HG03571 (cell line): ENCODE measurements around the gene POU2F3.

Experiments used
- ATAC-seq: cut with Tn5 transposase; IDR thresholded peaks from one replicate; pipeline ENCODE4 v1.9.1; 2021; ENCODE audit not compliant: unreplicated experiment

The POU2F3 gene

GRCh38 chr11:120316880-120317688 is 77.1 kb downstream of the POU2F3 start:
- ATAC-seq = no peak

- ATAC-seq = no peak
Measured at GRCh38 chr11:120317689-120318480, 77.9 kb downstream of the POU2F3 start.

- no peak for ATAC-seq
Measured at GRCh38 chr11:120318906-120319305, 79.0 kb downstream of the POU2F3 start.

- ATAC-seq = no peak
Measured at GRCh38 chr11:120324932-120325810, 85.2 kb downstream of the POU2F3 start, which contains the start of gene TLCD5. Gene TLCD5 (plus strand): TSS chr11:120325299. CDS start chr11:120327442, 2,143 bp downstream.

- ATAC-seq = no peak
Measured at GRCh38 chr11:120326228-120326627, 86.3 kb downstream of the POU2F3 start.

- no peak for ATAC-seq
Measured at GRCh38 chr11:120326845-120327281, 86.9 kb downstream of the POU2F3 start.

GRCh38 chr11:120327311-120327710 is 87.4 kb downstream of the POU2F3 start:
- no peak for ATAC-seq

GRCh38 chr11:120329556-120329955 is 89.6 kb downstream of the POU2F3 start:
- no peak for ATAC-seq

GRCh38 chr11:120330045-120330444 is 90.1 kb downstream of the POU2F3 start:
- no peak for ATAC-seq

GRCh38 chr11:120331301-120331996 is 91.5 kb downstream of the POU2F3 start:
- no peak for ATAC-seq

- no peak for ATAC-seq
Measured at GRCh38 chr11:120332822-120333716, 93.1 kb downstream of the POU2F3 start.

- ATAC-seq = no peak
Measured at GRCh38 chr11:120333801-120334200, 93.9 kb downstream of the POU2F3 start.

- ATAC-seq = no peak
Measured at GRCh38 chr11:120334332-120334731, 94.4 kb downstream of the POU2F3 start.

GRCh38 chr11:120334894-120335462 is 95.0 kb downstream of the POU2F3 start:
- ATAC-seq = no peak

GRCh38 chr11:120335556-120335907 is 95.6 kb downstream of the POU2F3 start:
- peak; percentile 14 for ATAC-seq

- peak; percentile 67 for ATAC-seq
Measured at GRCh38 chr11:120335908-120336640, 96.1 kb downstream of the POU2F3 start, which contains the start of gene ARHGEF12. Gene ARHGEF12 (plus strand): TSS chr11:120336413. CDS start chr11:120337244, 831 bp downstream.

GRCh38 chr11:120336641-120337354 is 96.9 kb downstream of the POU2F3 start:
- no peak for ATAC-seq
